GM21717 (cell line): Measurements from ENCODE around the gene PRSS8.

Experiments used
- ATAC-seq: cut with Tn5 transposase; IDR thresholded peaks from one replicate; pipeline ENCODE4 v1.9.1; 2021; ENCODE audit warnings: mild to moderate bottlenecking, moderate library complexity; ENCODE audit not compliant: unreplicated experiment

PRSS8 gene

DNA sequence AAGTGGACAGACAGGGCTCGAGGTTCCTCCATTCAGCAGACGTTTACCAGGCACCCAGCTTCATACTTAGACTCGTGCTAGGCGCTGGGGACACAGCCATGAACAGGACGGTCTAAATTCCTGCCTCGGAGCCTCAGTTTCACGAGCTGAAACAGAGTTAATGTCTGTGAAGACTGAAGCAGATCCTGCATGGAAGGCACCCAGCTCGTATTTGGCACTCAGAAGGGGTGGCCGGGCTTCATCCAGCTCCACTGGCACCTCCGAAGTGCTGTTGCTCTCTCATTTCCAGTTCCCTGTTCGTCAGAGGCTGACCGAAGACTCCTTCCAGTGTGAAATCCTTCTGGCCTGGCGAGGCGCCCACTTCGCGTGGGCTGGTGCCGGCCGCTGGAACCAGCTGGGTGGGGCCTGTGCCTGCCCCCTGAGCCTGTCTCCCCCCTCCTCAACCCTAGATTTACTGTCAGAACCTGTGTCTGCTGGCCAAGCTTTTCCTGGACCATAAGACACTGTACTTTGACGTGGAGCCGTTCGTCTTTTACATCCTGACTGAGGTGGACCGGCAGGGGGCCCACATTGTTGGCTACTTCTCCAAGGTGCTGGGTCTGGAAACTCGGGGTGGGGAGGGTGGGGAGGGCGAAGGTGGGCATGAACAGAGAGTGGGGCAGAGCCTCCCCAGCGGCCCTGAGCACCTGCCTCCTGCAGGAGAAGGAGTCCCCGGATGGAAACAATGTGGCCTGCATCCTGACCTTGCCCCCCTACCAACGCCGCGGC is 5.8 kb downstream of the PRSS8 start:
- ATAC-seq = no peak

GRCh38 chr16:31128711-31129567 is 6.6 kb downstream of the PRSS8 start:
- no peak for ATAC-seq

DNA sequence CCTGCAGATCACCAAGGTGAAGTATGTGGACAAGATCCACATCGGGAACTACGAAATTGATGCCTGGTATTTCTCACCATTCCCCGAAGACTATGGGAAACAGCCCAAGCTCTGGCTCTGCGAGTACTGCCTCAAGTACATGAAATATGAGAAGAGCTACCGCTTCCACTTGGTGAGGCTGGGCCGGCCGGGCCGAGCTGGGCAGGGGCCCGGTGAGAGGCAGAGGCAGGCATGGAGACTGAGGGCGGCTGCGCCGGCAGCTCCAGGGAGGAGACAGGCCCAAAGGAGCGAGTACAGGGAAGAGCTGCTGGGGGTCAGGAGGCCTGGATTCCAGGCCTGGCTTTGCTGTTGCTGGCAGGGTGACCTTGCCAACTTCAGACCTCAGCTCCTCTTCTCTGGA is 8.3 kb downstream of the PRSS8 start:
- no peak for ATAC-seq

- no peak for ATAC-seq
These were observed 9.7 kb downstream of the PRSS8 start for GRCh38 chr16:31125844-31126243.

- no peak for ATAC-seq
These were observed 15.4 kb downstream of the PRSS8 start for GRCh38 chr16:31120129-31120528.

DNA sequence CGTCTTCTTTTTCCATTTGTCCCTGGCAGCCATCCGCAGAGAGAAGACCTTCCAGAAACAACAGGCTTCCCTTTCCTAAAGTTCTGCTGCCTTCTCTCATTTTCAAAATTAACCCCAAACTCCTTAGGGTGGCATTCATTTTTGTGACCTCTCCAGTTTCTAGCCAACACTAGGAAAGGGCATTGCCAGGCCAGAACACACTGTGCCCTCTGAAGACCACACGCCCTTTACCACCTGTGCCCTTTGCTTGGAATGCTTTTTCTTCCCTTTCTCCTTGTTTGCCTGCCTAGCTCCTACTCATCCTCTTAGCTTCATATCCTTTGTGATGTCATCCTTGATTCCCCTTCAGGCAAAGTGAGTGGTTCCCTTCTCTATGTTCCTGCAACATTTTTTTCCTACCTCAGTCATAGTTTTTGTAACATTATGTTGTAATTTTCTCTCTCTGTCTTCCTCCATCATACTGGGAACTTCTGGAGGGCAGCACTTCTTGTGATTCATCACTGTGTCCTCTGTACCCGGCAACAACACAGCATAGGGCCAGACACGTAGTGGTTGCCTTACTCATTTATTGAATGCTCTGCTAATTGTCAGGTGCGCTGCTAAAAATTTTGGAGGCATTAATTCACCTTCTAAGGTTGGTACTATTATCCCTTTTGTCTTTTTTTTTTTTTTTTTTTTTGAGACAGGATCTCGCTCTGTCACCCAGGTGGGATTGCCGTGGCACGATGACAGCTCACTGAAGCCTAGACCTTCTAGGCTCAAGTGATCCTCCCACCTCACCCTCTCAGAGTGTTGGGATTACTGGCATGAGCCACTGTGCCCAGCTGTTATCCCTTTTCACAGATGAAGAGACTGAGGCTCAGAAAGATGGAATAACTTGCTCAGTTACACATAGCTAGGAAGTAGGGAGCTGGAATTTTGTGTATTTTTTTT is 17.0 kb downstream of the PRSS8 start:
- ATAC-seq = no peak

DNA sequence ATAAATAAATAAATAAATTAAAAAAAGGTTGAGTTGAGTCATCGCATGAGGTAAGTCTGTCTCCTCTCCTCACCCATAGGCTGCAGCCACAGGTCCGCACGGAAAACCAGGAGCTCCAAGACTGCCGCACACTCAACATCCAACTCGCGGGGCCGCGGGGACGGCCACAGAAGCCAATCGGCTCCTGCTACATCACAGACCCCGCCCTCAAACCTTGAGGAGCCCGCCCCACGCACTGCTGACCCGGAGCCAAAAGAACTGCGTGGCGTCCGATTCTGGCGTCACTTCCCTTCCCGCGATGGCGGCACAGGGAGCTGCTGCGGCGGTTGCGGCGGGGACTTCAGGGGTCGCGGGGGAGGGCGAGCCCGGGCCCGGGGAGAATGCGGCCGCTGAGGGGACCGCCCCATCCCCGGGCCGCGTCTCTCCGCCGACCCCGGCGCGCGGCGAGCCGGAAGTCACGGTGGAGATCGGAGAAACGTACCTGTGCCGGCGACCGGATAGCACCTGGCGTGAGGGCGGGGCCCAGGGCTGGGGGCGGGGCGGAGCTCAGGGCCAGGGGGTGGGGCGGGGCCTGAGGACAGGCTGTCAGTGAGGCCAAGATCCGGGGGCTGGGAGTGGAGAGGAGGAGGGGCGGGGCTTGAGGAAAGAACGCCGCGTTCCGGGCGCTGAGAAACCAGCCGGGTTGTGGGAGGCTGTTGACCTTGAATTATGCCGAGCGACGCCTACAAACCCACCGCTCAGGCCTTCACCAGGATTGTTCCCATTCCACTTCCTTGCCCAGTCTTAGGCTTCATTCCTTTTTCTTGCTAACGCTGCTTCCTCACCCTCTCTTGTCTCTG is 17.9 kb downstream of the PRSS8 start, which contains the start of gene KAT8:
TSS of gene KAT8 (plus strand) at position 281 of the 839 bp plus-strand sequence. CDS start at position 299, 18 bp downstream.
- ATAC-seq = peak; percentile 83

DNA sequence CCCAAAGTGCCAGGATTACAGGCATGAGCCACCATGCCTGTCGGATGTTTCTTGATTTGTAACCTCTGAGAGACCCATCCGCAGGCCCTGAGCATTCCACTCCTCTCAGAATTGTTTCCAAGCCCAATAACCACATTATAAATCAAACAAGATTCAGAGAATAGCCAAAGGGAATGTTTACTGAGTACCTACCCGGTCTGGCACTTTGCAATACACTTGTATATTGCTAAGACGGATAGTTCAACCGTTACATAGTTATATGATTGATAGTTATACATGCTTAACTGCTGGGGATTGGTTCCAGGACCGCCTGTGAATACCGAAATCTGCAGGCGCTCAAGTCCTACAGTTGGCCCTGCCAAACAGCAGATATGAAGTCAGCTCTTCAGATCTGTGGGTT is 21.1 kb downstream of the PRSS8 start:
- ATAC-seq = no peak

DNA sequence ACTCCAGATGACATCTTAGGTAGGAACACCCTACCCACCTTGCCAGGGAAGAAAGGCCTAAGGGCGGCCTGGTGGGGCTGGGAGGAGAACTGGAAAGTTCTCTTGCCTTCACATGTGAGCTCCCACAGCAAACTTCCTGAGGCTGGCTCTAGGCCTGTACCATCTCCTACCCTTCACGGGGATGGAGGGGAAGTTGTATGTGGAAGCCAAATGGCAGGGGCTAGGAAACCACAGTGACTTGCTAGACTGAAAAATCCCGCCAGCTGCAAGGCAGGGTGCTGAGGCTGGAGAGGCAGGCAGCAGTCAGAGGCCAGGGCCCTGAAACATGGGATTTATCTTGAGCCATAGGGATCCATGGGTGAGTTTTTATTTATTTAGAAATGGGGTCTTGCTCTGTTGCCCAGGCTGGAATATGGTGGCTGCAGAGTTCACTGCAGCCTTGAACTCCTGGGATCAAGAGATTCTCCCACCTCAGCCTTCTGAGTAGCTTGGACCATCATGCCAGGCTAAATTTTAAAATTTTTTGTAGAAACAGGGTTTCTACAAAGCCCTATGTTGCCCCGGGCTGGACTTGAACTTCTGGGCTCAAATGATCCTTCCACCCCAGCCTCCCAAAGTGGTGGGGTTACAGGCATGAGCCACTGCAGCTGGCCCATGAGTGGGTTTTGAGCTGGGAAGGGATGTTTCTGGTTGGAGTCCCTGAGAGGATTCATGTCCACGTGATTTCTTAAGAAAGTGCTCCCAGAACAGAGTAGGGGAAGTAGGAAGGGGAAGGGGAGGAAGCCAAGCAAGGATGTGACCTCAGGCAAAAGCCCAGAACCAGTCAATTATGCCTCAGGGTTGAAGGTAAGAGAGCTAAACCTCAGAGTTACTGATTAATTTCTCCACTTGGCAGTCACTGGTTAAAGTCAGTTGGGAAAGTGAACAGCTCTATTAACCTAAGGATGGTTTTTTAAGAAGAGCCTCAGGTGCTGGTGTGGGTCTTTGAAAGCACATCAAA is 22.1 kb downstream of the PRSS8 start:
- ATAC-seq = no peak

- ATAC-seq = no peak
These were observed 22.8 kb downstream of the PRSS8 start for GRCh38 chr16:31112711-31113110.

GRCh38 chr16:31111881-31112466 is 23.6 kb downstream of the PRSS8 start:
- ATAC-seq = no peak

DNA sequence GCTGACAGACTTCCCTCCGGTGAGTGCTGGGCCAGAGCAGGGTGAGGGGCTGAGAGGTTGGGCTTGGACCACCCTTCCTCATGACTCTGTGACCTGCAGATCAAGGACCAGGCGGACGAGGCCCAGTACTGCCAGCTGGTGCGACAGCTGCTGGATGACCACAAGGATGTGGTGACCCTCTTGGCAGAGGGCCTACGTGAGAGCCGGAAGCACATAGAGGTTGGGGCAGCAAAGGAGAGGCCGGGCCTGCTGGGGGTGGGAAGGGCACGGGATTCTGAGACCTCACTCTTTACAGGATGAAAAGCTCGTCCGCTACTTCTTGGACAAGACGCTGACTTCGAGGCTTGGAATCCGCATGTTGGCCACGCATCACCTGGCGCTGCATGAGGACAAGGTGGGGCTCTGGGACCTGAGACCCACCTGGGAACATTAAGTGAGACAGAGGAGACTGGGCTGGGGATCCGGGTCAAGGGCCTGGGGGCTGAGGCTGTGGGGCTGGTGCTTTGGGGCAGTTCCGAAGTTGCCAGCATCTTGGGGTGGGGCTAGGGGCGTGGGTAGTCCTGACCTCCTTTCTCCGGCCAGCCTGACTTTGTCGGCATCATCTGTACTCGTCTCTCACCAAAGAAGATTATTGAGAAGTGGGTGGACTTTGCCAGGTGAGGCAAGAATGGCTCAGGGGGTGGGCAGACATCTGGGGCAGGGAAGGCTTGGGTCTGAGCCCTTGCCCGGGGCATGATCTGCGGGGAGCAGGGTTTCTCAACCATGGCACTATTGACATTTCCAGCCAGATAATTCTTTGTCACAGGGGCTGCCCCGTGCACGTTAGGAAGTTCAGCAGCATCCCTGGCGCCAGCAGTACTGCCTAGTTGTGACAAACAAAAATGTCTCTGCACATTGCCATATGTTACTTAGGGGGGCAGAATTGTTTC is 25.2 kb downstream of the PRSS8 start:
- ATAC-seq = no peak

GRCh38 chr16:31109622-31110021 is 25.9 kb downstream of the PRSS8 start:
- no peak for ATAC-seq

- ATAC-seq = no peak
These were observed 26.6 kb downstream of the PRSS8 start for GRCh38 chr16:31108794-31109558.

DNA sequence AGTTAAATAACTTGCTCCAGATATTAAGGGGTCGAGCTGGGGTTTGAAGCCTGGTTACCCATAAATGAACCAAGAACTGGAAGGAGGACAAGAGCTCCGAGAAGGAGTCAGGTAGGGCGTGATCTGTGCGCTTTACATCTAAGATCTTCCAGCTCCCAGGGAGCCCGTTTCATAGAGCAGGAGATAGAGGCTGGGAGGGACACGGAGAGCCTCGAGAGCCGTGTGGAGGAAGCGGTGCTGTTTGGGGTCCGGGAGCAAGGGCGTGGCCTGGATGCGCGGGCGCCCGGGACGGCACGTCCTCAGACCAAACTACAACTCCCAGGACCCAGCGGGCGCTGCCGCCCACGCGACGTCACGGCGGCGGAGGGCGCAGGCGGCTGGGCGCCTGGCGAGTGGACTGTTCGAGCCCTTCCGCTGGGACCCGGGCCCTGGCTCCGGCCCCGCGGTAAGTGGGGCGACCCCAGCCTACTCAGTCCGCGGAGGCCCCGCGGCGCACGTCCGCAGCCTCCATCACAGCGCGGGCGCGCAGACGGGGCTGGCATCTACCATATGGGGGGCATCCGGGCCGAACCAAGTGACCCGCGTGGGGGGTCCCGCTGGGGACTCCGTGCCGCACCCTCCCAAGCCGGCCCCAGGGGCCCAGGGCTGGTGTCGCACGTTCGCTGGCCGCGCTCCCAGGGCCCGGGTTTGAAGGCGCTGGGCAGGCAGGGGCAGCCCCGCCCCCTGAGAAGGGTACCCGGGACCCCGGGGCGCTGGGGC is 27.3 kb downstream of the PRSS8 start, which contains the start of gene BCKDK:
TSS of gene BCKDK (plus strand) at position 352 of the 759 bp plus-strand sequence. CDS start 838 bp downstream, outside the sequence.
- peak; percentile 80 for ATAC-seq

DNA sequence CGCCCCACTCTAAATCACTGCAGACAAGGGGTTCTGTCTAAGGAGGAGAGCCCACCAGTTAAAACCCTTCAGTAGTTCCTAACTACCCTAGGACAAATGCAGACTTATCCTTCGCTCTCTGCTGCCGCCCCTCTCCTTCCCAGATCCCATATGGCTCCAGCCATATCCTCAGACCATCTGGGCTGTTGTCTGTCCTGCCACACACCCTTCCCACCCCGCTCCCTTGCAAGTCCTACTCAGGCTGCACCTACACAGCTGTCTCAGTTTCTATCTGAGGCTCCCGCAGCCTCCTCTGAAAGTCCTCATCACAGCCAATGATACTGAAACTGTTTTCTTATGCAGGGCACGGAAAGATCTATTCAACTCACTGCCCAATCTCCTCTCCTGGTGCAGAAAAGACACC is 28.1 kb downstream of the PRSS8 start:
- peak; percentile 59 for ATAC-seq
